Stimulated activated CD4-positive, alpha-beta T cell treated with anti-CD3 and anti-CD28 coated beads, Interleukin-15, amount 100 ng/mL, for 24 hours (primary cell): Measurements from ENCODE around the gene GCG.

Experiments used
- DNase-seq: peaks from one replicate; pipeline ENCODE4 v3.0.0-alpha.2; 2020

The GCG gene

GRCh38 chr2:162099836-162100235, 52.2 kb downstream of the GCG start:
- no peak for DNase-seq
